HEK293 (cell line): ENCODE results near the gene OVOL1.
A peak's percentile ranks its signal among the peaks of the same experiment; 100 is the strongest.

Experiments
- CTCF ChIA-PET: fragments of 350-600 bp; formaldehyde crosslinking; extraction: SDS; loops from one replicate; lab custom pipeline; 2021; ENCODE audit warnings: antibody characterized with exemption; lab: Yijun Ruan, JAX
- POLR2A ChIA-PET: fragments of 300-600 bp; formaldehyde crosslinking; extraction: SDS; loops from one replicate; lab custom pipeline; 2020; ENCODE audit warnings: antibody characterized with exemption, inconsistent platforms; lab: Yijun Ruan, JAX
- H3K27ac ChIP-seq: fragments of 200-500 bp; sonication (Bioruptor generic); 2 replicates; pipeline ENCODE4 v1.5.1; 2014; ENCODE audit warnings: low read depth, low read length, control low read depth, inconsistent platforms; ENCODE audit errors: extremely low read depth
- H3K36me3 ChIP-seq, 2 experiments: fragments of 200-500 bp in 1 of 2; sonication (Bioruptor generic) in 1 of 2; 1 replicate in 1 of 2; 2 replicates in 1 of 2; pipeline ENCODE4 v1.5.1; 2014 to 2017; ENCODE audit warnings: inconsistent platforms in 2 of 2, low read length in 2 of 2; ENCODE audit not compliant: control insufficient read depth in 2 of 2, insufficient read depth in 1 of 2
- H3K4me1 ChIP-seq: fragments of 200-500 bp; sonication (Bioruptor generic); 2 replicates; pipeline ENCODE4 v1.5.1; 2014; ENCODE audit warnings: mild to moderate bottlenecking, low read length, inconsistent platforms; ENCODE audit not compliant: control insufficient read depth, insufficient read depth
- H3K4me3 ChIP-seq: 2 replicates; pipeline ENCODE4 v1.5.1; 2011; ENCODE audit warnings: low read depth, mild to moderate bottlenecking, control low read depth, low read length, moderate library complexity
- H3K9me3 ChIP-seq: fragments of 200-500 bp; sonication (Bioruptor generic); 2 replicates; pipeline ENCODE4 v1.5.1; 2014; ENCODE audit warnings: low read depth, low read length, inconsistent platforms; ENCODE audit not compliant: control insufficient read depth, insufficient read depth
- BCL11B ChIP-seq: fragments of 450-650 bp; formaldehyde crosslinking; IDR thresholded peaks from 2 replicates; pipeline ENCODE4 v1.5.1; 2016; ENCODE audit warnings: low read depth, missing biosample characterization, missing genetic modification characterization
- CTCF ChIP-seq: fragments of 450-650 bp; formaldehyde crosslinking; IDR thresholded peaks from 2 replicates; pipeline ENCODE4 v1.5.1; 2016; ENCODE audit warnings: missing biosample characterization, missing genetic modification characterization
- FEZF1 ChIP-seq: fragments of 450-650 bp; formaldehyde crosslinking; IDR thresholded peaks from 2 replicates; pipeline ENCODE4 v1.5.1; 2016; ENCODE audit warnings: missing biosample characterization, missing genetic modification characterization
- ZBTB26 ChIP-seq: fragments of 450-650 bp; formaldehyde crosslinking; optimal IDR thresholded peaks from 2 replicates; pipeline ENCODE3; 2016; ENCODE audit warnings: missing biosample characterization, mild to moderate bottlenecking, missing genetic modification characterization
- ZBTB8A ChIP-seq: fragments of 450-650 bp; formaldehyde crosslinking; IDR thresholded peaks from 2 replicates; pipeline ENCODE4 v1.5.1; 2016; ENCODE audit warnings: missing biosample characterization, missing genetic modification characterization
- ZFP37 ChIP-seq: fragments of 450-650 bp; formaldehyde crosslinking; IDR thresholded peaks from 2 replicates; pipeline ENCODE4 v1.5.1; 2016; ENCODE audit warnings: missing biosample characterization, missing genetic modification characterization
- ZNF791 ChIP-seq: fragments of 450-650 bp; formaldehyde crosslinking; IDR thresholded peaks from 2 replicates; pipeline ENCODE4 v1.5.1; 2016; ENCODE audit warnings: missing biosample characterization, missing genetic modification characterization
- ZNF792 ChIP-seq: fragments of 450-650 bp; formaldehyde crosslinking; IDR thresholded peaks from 2 replicates; pipeline ENCODE4 v1.5.1; 2016; ENCODE audit warnings: missing biosample characterization, missing genetic modification characterization
- TF ChIP-seq, protein P1 (sequence below): fragments of 450-650 bp; formaldehyde crosslinking; IDR thresholded peaks from 2 replicates; pipeline ENCODE4 v1.5.1; 2017; ENCODE audit warnings: missing biosample characterization, missing genetic modification characterization
- TF ChIP-seq, protein P2 (sequence below): fragments of 450-650 bp; formaldehyde crosslinking; conservative IDR thresholded peaks from 2 replicates; pipeline ENCODE4 v1.5.1; 2016; ENCODE audit warnings: low read depth, missing biosample characterization, missing genetic modification characterization
- TF ChIP-seq, protein P3 (sequence below): fragments of 450-650 bp; formaldehyde crosslinking; conservative IDR thresholded peaks from 2 replicates; pipeline ENCODE4 v1.5.1; 2016; ENCODE audit warnings: low read depth, missing biosample characterization, missing genetic modification characterization

OVOL1 gene

DNA sequence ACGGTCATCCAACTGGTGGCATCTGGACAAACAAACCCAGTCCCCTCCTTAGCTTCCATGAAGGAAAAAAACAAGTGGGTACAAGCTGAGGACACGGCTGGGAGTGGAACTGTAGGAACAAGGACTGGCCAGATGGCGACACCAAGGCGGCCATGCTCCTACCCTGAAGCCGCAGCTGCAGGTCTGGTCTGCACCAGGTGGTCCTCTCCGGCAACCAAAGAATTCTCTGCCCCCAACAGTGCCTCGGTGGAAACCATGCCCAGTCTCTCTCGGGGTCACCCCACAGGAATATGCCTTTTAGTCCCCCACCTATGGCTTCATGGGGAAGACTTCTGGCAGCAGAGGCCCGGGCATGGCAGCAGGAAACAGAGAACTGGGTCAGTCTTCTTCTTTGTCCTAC is 22.6 kb downstream of the OVOL1 start:
- CTCF ChIA-PET, result interaction anchor here (0.6 to 3.5 kb wide), 4 partner anchors 9 to 210 kb away, joined by 3 to 30 read pairs (median 5); no protein-coding TSS in a partner anchor
- no peak overlapping the region for H3K27ac ChIP-seq

DNA sequence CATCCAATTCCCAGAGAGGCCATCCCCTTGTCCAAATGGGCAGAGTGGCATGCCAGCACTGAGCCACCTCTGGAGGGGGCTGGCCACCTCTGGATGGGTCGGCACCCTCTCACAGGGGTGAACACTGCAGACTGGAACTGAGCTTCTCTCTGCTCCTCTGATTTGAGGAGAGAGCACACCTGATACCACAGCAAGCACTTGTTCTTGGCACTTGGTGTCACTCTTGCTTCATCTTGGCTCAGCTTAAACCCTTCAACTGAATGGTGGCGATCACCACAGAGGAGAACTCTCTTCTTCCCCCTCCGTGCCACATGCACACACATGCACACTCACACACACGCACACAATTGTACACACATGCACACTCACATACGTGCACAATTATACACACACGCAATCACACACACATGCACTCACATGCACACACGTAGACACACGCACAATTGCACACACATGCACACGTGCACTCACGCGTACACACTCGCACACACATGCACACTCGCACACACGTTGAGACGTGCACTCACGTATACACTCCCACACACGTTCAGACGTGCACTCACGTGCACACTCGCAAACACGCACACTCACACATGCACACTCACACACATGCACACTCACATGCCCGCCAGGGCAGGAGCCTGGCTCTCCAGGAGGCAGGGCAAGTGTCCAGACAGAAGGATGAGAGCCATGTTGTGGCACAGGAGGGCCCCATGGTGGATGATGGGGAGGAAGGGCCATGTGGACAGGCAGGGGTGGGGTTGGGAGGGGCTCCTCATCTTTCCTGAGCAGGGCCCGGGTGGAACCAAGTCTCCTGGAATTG is 23.4 kb downstream of the OVOL1 start:
- Histone ChIP-seq H3K27ac (no peak overlapping the region), H3K4me1 (no peaks in the 10 kb centered on the region), H3K4me3 (no peak overlapping the region), H3K36me3 (no peaks in the 10 kb centered on the region), H3K9me3 (no peaks in the 10 kb centered on the region)
- CTCF ChIA-PET, result interaction anchor here (0.6 to 3.5 kb wide), 5 partner anchors 8 to 209 kb away, joined by 3 to 30 read pairs (median 4); no protein-coding TSS in a partner anchor
- POLR2A ChIA-PET, result no interaction called here
- TF ChIP-seq ZBTB26 (tag by site-specific recombination) (peak; percentile 53), CTCF (tag by site-specific recombination) (peak; percentile 76), ZBTB8A (no peak)
- TF ChIP-seq, protein P1, sequence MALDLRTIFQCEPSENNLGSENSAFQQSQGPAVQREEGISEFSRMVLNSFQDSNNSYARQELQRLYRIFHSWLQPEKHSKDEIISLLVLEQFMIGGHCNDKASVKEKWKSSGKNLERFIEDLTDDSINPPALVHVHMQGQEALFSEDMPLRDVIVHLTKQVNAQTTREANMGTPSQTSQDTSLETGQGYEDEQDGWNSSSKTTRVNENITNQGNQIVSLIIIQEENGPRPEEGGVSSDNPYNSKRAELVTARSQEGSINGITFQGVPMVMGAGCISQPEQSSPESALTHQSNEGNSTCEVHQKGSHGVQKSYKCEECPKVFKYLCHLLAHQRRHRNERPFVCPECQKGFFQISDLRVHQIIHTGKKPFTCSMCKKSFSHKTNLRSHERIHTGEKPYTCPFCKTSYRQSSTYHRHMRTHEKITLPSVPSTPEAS (tag by site-specific recombination), result peak; percentile 84

More for the DNA sequence above, 22.6 kb downstream of the OVOL1 start:
- no peaks in the 10 kb centered on the region for H3K36me3 ChIP-seq
- POLR2A ChIA-PET, result no interaction called here
- H3K4me1 ChIP-seq, result no peaks in the 10 kb centered on the region
- H3K4me3 ChIP-seq, result no peak overlapping the region
- no peaks in the 10 kb centered on the region for H3K9me3 ChIP-seq
- TF ChIP-seq, protein P2, sequence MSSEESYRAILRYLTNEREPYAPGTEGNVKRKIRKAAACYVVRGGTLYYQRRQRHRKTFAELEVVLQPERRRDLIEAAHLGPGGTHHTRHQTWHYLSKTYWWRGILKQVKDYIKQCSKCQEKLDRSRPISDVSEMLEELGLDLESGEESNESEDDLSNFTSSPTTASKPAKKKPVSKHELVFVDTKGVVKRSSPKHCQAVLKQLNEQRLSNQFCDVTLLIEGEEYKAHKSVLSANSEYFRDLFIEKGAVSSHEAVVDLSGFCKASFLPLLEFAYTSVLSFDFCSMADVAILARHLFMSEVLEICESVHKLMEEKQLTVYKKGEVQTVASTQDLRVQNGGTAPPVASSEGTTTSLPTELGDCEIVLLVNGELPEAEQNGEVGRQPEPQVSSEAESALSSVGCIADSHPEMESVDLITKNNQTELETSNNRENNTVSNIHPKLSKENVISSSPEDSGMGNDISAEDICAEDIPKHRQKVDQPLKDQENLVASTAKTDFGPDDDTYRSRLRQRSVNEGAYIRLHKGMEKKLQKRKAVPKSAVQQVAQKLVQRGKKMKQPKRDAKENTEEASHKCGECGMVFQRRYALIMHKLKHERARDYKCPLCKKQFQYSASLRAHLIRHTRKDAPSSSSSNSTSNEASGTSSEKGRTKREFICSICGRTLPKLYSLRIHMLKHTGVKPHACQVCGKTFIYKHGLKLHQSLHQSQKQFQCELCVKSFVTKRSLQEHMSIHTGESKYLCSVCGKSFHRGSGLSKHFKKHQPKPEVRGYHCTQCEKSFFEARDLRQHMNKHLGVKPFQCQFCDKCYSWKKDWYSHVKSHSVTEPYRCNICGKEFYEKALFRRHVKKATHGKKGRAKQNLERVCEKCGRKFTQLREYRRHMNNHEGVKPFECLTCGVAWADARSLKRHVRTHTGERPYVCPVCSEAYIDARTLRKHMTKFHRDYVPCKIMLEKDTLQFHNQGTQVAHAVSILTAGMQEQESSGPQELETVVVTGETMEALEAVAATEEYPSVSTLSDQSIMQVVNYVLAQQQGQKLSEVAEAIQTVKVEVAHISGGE (tag by site-specific recombination), result no peak
- TF ChIP-seq ZNF791 (tag by site-specific recombination) (no peak), FEZF1 (no peak), ZFP37 (tag by site-specific recombination) (no peak), ZNF792 (tag by site-specific recombination) (no peak), BCL11B (no peak)
- TF ChIP-seq, protein P3, sequence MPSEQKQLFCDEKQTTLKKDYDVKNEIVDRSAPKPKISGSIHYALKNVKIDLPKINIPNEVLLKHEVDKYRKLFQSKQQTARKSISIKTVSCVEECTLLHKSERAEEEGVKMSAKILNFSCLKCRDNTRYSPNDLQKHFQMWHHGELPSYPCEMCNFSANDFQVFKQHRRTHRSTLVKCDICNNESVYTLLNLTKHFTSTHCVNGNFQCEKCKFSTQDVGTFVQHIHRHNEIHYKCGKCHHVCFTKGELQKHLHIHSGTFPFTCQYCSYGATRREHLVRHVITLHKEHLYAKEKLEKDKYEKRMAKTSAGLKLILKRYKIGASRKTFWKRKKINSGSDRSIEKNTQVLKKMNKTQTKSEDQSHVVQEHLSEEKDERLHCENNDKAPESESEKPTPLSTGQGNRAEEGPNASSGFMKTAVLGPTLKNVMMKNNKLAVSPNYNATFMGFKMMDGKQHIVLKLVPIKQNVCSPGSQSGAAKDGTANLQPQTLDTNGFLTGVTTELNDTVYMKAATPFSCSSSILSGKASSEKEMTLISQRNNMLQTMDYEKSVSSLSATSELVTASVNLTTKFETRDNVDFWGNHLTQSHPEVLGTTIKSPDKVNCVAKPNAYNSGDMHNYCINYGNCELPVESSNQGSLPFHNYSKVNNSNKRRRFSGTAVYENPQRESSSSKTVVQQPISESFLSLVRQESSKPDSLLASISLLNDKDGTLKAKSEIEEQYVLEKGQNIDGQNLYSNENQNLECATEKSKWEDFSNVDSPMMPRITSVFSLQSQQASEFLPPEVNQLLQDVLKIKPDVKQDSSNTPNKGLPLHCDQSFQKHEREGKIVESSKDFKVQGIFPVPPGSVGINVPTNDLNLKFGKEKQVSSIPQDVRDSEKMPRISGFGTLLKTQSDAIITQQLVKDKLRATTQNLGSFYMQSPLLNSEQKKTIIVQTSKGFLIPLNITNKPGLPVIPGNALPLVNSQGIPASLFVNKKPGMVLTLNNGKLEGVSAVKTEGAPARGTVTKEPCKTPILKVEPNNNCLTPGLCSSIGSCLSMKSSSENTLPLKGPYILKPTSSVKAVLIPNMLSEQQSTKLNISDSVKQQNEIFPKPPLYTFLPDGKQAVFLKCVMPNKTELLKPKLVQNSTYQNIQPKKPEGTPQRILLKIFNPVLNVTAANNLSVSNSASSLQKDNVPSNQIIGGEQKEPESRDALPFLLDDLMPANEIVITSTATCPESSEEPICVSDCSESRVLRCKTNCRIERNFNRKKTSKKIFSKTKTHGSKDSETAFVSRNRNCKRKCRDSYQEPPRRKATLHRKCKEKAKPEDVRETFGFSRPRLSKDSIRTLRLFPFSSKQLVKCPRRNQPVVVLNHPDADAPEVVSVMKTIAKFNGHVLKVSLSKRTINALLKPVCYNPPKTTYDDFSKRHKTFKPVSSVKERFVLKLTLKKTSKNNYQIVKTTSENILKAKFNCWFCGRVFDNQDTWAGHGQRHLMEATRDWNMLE (tag by site-specific recombination), result no peak
